A549 (cell line): ENCODE data around the gene ABCB4.

ENCODE experiments used
- CBX2 ChIP-seq: fragments of 200-600 bp; sonication (generic); IDR thresholded peaks from 2 replicates; pipeline ENCODE4 v1.6.1; 2016; ENCODE audit warnings: low read depth, mild to moderate bottlenecking, borderline replicate concordance
- JUN ChIP-seq, 2 experiments: fragments of >200 bp; sonication (Bioruptor Twin); formaldehyde crosslinking; IDR thresholded peaks; 2 replicates in 1 of 2; 3 replicates in 1 of 2; pipeline ENCODE4 v1.6.1; 2016 to 2017
- NR3C1 ChIP-seq: fragments of >200 bp; sonication (Bioruptor Twin); formaldehyde crosslinking; IDR thresholded peaks from 3 replicates; pipeline ENCODE4 v1.6.1; 2017
- RCOR1 ChIP-seq: fragments of 150-350 bp; IDR thresholded peaks from 2 replicates; pipeline ENCODE4 v1.6.1; 2014; ENCODE audit warnings: antibody characterized with exemption, low read length, low read depth
- RFX5 ChIP-seq: fragments of 450-650 bp; IDR thresholded peaks from 2 replicates; pipeline ENCODE4 v1.7.1; 2014; ENCODE audit warnings: antibody characterized with exemption, mild to moderate bottlenecking, moderate library complexity
- SREBF2 ChIP-seq: fragments of 450-650 bp; IDR thresholded peaks from 2 replicates; pipeline ENCODE4 v1.6.1; 2014; ENCODE audit warnings: mild to moderate bottlenecking, moderate library complexity
- TF ChIP-seq, protein P1 (sequence below): fragments of >200 bp; sonication (Bioruptor Twin); formaldehyde crosslinking; IDR thresholded peaks from 3 replicates; pipeline ENCODE4 v1.5.1; 2016
- TF ChIP-seq, protein P2 (sequence below): fragments of >200 bp; sonication (Bioruptor Twin); formaldehyde crosslinking; IDR thresholded peaks from 3 replicates; pipeline ENCODE4 v1.6.1; 2016
- TF ChIP-seq, protein P3 (sequence below): fragments of 200-600 bp; sonication (generic); IDR thresholded peaks from 2 replicates; pipeline ENCODE4 v1.6.1; 2016; ENCODE audit warnings: antibody characterized with exemption, mild to moderate bottlenecking, moderate library complexity

DNA sequence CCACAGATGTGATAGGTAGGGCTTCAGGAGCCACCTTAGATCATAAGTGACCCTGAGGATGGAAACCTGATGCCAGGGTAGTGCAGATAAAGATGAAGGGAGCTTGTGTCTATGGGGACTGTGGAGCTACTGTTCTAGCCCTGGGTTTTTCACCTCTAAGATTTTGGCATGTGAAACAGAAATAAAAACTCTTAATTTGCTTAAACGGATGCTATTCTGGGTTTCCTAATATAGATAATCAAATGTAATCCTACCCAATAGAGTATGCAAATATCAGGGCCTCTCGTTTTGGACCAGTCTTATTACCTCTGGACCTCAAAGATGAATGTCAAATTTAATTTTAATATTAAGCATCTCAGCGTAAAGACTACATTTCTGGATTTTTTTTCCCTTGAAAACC, 49.3 kb downstream of the ABCB4 start:
- TF ChIP-seq, protein P1, sequence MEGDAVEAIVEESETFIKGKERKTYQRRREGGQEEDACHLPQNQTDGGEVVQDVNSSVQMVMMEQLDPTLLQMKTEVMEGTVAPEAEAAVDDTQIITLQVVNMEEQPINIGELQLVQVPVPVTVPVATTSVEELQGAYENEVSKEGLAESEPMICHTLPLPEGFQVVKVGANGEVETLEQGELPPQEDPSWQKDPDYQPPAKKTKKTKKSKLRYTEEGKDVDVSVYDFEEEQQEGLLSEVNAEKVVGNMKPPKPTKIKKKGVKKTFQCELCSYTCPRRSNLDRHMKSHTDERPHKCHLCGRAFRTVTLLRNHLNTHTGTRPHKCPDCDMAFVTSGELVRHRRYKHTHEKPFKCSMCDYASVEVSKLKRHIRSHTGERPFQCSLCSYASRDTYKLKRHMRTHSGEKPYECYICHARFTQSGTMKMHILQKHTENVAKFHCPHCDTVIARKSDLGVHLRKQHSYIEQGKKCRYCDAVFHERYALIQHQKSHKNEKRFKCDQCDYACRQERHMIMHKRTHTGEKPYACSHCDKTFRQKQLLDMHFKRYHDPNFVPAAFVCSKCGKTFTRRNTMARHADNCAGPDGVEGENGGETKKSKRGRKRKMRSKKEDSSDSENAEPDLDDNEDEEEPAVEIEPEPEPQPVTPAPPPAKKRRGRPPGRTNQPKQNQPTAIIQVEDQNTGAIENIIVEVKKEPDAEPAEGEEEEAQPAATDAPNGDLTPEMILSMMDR: no peak
- TF ChIP-seq SREBF2: no peak
- TF ChIP-seq CBX2: no peak
- TF ChIP-seq RFX5: no peak
- TF ChIP-seq, protein P2, sequence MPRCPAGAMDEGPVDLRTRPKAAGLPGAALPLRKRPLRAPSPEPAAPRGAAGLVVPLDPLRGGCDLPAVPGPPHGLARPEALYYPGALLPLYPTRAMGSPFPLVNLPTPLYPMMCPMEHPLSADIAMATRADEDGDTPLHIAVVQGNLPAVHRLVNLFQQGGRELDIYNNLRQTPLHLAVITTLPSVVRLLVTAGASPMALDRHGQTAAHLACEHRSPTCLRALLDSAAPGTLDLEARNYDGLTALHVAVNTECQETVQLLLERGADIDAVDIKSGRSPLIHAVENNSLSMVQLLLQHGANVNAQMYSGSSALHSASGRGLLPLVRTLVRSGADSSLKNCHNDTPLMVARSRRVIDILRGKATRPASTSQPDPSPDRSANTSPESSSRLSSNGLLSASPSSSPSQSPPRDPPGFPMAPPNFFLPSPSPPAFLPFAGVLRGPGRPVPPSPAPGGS: no peak
- TF ChIP-seq, protein P3, sequence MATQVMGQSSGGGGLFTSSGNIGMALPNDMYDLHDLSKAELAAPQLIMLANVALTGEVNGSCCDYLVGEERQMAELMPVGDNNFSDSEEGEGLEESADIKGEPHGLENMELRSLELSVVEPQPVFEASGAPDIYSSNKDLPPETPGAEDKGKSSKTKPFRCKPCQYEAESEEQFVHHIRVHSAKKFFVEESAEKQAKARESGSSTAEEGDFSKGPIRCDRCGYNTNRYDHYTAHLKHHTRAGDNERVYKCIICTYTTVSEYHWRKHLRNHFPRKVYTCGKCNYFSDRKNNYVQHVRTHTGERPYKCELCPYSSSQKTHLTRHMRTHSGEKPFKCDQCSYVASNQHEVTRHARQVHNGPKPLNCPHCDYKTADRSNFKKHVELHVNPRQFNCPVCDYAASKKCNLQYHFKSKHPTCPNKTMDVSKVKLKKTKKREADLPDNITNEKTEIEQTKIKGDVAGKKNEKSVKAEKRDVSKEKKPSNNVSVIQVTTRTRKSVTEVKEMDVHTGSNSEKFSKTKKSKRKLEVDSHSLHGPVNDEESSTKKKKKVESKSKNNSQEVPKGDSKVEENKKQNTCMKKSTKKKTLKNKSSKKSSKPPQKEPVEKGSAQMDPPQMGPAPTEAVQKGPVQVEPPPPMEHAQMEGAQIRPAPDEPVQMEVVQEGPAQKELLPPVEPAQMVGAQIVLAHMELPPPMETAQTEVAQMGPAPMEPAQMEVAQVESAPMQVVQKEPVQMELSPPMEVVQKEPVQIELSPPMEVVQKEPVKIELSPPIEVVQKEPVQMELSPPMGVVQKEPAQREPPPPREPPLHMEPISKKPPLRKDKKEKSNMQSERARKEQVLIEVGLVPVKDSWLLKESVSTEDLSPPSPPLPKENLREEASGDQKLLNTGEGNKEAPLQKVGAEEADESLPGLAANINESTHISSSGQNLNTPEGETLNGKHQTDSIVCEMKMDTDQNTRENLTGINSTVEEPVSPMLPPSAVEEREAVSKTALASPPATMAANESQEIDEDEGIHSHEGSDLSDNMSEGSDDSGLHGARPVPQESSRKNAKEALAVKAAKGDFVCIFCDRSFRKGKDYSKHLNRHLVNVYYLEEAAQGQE: no peak
- TF ChIP-seq NR3C1: no peak
- TF ChIP-seq RCOR1: no peak
- no peak for TF ChIP-seq JUN (IDR thresholded peaks at IDR 0.05)
